ENCODE results near the gene ANKRD24. TPM values are rescaled to one million over a fixed set of nuclear protein-coding genes. Genes with fewer than 3 reads are reported as not detected.

The ANKRD24 gene
- total and polyA plus RNA-seq, 8 donors: 0.29 to 6.1 (median 2.3) TPM; not detected in 1

GRCh38 chr19:4201798-4202197, 19.3 kb downstream of the ANKRD24 start:
- no peaks in the 10 kb centered on the region for H3K9me3 ChIP-seq
- peaks cover 5 to 20% (median 13%) of the 10 kb centered on the region in 4 donors for H3K4me1 ChIP-seq
- WGBS, 5 donors: 74 to 94% (median 81%) methylated on average over 4 of the region's 4 CpGs
- intact Hi-C loops (cut with DNase I; ENCODE audit: low total_unique reads): no loop called here
- H3K36me3 ChIP-seq: no peaks in the 10 kb centered on the region
- no peak overlapping the region for H3K27ac ChIP-seq
- no peak for DNase-seq
- H3K4me3 ChIP-seq: no peak overlapping the region
- H3K27me3 ChIP-seq: peaks cover 11 to 39% (median 26%) of the 10 kb centered on the region in 3 donors
- TF ChIP-seq, protein P1, sequence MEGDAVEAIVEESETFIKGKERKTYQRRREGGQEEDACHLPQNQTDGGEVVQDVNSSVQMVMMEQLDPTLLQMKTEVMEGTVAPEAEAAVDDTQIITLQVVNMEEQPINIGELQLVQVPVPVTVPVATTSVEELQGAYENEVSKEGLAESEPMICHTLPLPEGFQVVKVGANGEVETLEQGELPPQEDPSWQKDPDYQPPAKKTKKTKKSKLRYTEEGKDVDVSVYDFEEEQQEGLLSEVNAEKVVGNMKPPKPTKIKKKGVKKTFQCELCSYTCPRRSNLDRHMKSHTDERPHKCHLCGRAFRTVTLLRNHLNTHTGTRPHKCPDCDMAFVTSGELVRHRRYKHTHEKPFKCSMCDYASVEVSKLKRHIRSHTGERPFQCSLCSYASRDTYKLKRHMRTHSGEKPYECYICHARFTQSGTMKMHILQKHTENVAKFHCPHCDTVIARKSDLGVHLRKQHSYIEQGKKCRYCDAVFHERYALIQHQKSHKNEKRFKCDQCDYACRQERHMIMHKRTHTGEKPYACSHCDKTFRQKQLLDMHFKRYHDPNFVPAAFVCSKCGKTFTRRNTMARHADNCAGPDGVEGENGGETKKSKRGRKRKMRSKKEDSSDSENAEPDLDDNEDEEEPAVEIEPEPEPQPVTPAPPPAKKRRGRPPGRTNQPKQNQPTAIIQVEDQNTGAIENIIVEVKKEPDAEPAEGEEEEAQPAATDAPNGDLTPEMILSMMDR (IDR thresholded peaks at IDR 0.05): no peak
- TF ChIP-seq POLR2A (IDR thresholded peaks at IDR 0.05) (no peak), EP300 (IDR thresholded peaks at IDR 0.05) (no peak), POLR2AphosphoS5 (IDR thresholded peaks at IDR 0.05) (no peak)

- peaks cover 0 to 9% (median 4%) of the 10 kb centered on the region in 4 donors for H3K4me1 ChIP-seq
- H3K27me3 ChIP-seq: peaks cover 0 to 29% (median 0%) of the 10 kb centered on the region in 3 donors
- H3K4me3 ChIP-seq: no peak overlapping the region
- DNase-seq: no peak
- intact Hi-C loops (cut with DNase I; ENCODE audit: low total_unique reads): no loop called here
- no peaks in the 10 kb centered on the region for H3K36me3 ChIP-seq
- WGBS, 5 donors: 76 to 85% (median 82%) methylated on average over 10 of the region's 10 CpGs
- H3K27ac ChIP-seq: no peak overlapping the region
- no peaks in the 10 kb centered on the region for H3K9me3 ChIP-seq
- no peak for TF ChIP-seq POLR2AphosphoS5 (IDR thresholded peaks at IDR 0.05)
- TF ChIP-seq POLR2A (IDR thresholded peaks at IDR 0.05): no peak
- no peak for TF ChIP-seq EP300 (IDR thresholded peaks at IDR 0.05)
- TF ChIP-seq, protein P1 (IDR thresholded peaks at IDR 0.05): peak in 1 of 7 experiments; percentile 10
Observed at GRCh38 chr19:4206818-4207484, 24.5 kb downstream of the ANKRD24 start.

DNA sequence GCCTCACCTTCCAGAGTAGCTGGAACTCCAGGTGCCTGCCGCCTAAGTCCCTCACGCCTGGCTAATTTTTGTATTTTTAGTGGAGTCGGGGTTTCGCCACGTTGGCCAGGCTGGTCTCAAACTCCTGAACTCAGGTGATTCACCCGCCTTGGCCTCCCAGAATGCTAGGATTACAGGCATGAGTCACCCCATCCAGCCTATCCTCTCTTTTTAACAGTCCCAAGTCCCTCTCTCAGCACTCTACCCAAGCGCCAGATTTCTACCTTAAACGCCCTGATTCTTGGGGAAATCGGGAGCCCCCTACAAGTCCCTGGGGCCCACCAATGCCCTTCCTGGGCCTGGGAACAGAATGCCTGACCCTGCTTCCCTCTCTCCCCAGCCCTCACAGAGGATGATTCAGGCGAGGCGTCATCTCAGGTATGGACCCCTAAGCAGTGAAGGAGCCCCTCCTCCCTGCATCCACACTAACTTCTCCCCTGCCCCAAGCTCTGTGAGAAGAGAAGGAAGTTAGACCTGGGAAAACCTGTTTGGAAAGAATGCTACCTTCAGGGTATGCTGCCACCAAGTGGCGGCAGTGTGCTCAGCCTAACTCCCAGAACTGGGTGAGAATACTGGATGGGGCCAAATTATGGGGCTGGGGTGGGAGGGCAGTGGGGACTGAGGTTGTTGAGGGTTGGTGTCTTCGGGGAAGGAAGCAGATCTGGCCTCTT, 26.1 kb downstream of the ANKRD24 start:
- DNase-seq: peak in 1 of 2 donors; percentile 58
- peaks cover 0 to 29% (median 0%) of the 10 kb centered on the region in 3 donors for H3K27me3 ChIP-seq
- no peak overlapping the region for H3K4me3 ChIP-seq
- no peak overlapping the region for H3K27ac ChIP-seq
- H3K4me1 ChIP-seq: peaks cover 0 to 9% (median 4%) of the 10 kb centered on the region in 4 donors
- H3K9me3 ChIP-seq: no peaks in the 10 kb centered on the region
- TF ChIP-seq, protein P1 (IDR thresholded peaks at IDR 0.05): peak in 1 of 7 experiments; percentile 23
- TF ChIP-seq POLR2AphosphoS5 (IDR thresholded peaks at IDR 0.05): no peak
- WGBS, 5 donors: 67 to 82% (median 74%) methylated on average over 11 to 13 of the region's 13 CpGs
- intact Hi-C loops (cut with DNase I; ENCODE audit: low total_unique reads): no loop called here
- H3K36me3 ChIP-seq: no peaks in the 10 kb centered on the region

GRCh38 chr19:4210166-4210731, 27.8 kb downstream of the ANKRD24 start:
- Histone ChIP-seq H3K4me3 (no peak overlapping the region), H3K36me3 (no peaks in the 10 kb centered on the region), H3K4me1 (no peaks in the 10 kb centered on the region), H3K27ac (no peak overlapping the region), H3K9me3 (no peaks in the 10 kb centered on the region), H3K27me3 (peaks cover 0 to 29% (median 0%) of the 10 kb centered on the region in 3 donors)
- intact Hi-C loops (cut with DNase I; ENCODE audit: low total_unique reads): no loop called here
- DNase-seq: no peak
- 73 to 85% (median 79%) methylated on average over 14 to 15 of the region's 15 CpGs for WGBS, 5 donors
- no peak for TF ChIP-seq EP300 (IDR thresholded peaks at IDR 0.05)
- TF ChIP-seq POLR2AphosphoS5 (IDR thresholded peaks at IDR 0.05): no peak
- TF ChIP-seq, protein P1 (IDR thresholded peaks at IDR 0.05): no peak
- no peak for TF ChIP-seq POLR2A (IDR thresholded peaks at IDR 0.05)

All from stomach (tissue), 9 donors.